Measurements from ENCODE around the gene TRAF7.

The TRAF7 gene

GRCh38 chr16:2161911-2162310, 6.3 kb downstream of the TRAF7 start:
- H3K27ac ChIP-seq (ENCODE audit: low read depth, low read length): no peak overlapping the region
- no peak overlapping the region for H2AFZ ChIP-seq (ENCODE audit: low read depth, low read length, severe bottlenecking)
- H3K4me3 ChIP-seq (ENCODE audit: insufficient read depth, low read length, poor library complexity, severe bottlenecking): no peak overlapping the region
- no peaks in the 10 kb centered on the region for H3K27me3 ChIP-seq (ENCODE audit: low read length)
- no peak overlapping the region for H3K4me2 ChIP-seq (ENCODE audit: low read depth, low read length, poor library complexity, severe bottlenecking)
- peaks cover 73% of the 10 kb centered on the region for H3K79me2 ChIP-seq (ENCODE audit: insufficient read depth, low read length)
- no peaks in the 10 kb centered on the region for H3K9me2 ChIP-seq (replicated peaks; ENCODE audit: insufficient read depth, low read length)
- H3F3A ChIP-seq (ENCODE audit: insufficient read depth): no peaks in the 10 kb centered on the region
- H3K9ac ChIP-seq (ENCODE audit: low read length): no peak overlapping the region
- no peaks in the 10 kb centered on the region for H3K9me3 ChIP-seq (ENCODE audit: insufficient read depth, low read length)
- H3K36me3 ChIP-seq (ENCODE audit: low read length): no peaks in the 10 kb centered on the region
- H4K20me1 ChIP-seq (ENCODE audit: low read depth, low read length): no peaks in the 10 kb centered on the region
- TF ChIP-seq EZH2phosphoT487 (conservative IDR thresholded peaks at IDR 0.05; ENCODE audit: low read length): no peak

DNA sequence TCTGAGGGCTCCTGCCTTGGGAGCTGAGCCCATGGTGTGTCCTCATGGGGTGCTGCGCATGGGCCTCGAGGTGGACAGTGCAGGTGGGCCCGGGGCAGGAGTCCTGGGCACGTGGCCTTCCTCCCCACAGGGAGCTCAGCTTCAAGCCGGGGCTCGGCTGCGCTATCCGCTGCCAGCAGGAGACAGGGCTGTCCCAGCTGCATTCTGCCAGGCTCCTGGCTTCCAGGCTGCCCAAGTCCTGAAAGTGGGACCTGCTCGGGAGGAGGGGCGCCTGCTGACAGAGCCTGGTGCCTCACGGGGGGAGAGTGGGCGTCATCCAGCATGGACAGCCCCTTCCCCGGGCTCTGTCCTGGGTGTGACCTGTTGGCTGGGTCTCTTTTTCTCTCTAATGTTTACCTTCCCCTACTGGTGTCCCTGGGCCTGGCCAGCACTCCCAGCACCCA, 7.1 kb downstream of the TRAF7 start:
- Histone ChIP-seq H2AFZ (ENCODE audit: low read depth, low read length, severe bottlenecking) (no peak overlapping the region), H4K20me1 (ENCODE audit: low read depth, low read length) (no peaks in the 10 kb centered on the region), H3K4me3 (ENCODE audit: insufficient read depth, low read length, poor library complexity, severe bottlenecking) (no peak overlapping the region), H3K27me3 (ENCODE audit: low read length) (no peaks in the 10 kb centered on the region), H3K9me3 (ENCODE audit: insufficient read depth, low read length) (no peaks in the 10 kb centered on the region), H3K79me2 (ENCODE audit: insufficient read depth, low read length) (peaks cover 65% of the 10 kb centered on the region), H3K27ac (ENCODE audit: low read depth, low read length) (no peak overlapping the region), H3K36me3 (ENCODE audit: low read length) (no peaks in the 10 kb centered on the region), H3K9me2 (replicated peaks; ENCODE audit: insufficient read depth, low read length) (no peaks in the 10 kb centered on the region), H3K4me2 (ENCODE audit: low read depth, low read length, poor library complexity, severe bottlenecking) (no peak overlapping the region), H3K9ac (ENCODE audit: low read length) (no peak overlapping the region), H3F3A (ENCODE audit: insufficient read depth) (no peaks in the 10 kb centered on the region)
- TF ChIP-seq, protein P1, sequence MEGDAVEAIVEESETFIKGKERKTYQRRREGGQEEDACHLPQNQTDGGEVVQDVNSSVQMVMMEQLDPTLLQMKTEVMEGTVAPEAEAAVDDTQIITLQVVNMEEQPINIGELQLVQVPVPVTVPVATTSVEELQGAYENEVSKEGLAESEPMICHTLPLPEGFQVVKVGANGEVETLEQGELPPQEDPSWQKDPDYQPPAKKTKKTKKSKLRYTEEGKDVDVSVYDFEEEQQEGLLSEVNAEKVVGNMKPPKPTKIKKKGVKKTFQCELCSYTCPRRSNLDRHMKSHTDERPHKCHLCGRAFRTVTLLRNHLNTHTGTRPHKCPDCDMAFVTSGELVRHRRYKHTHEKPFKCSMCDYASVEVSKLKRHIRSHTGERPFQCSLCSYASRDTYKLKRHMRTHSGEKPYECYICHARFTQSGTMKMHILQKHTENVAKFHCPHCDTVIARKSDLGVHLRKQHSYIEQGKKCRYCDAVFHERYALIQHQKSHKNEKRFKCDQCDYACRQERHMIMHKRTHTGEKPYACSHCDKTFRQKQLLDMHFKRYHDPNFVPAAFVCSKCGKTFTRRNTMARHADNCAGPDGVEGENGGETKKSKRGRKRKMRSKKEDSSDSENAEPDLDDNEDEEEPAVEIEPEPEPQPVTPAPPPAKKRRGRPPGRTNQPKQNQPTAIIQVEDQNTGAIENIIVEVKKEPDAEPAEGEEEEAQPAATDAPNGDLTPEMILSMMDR (IDR thresholded peaks at IDR 0.05; ENCODE audit: insufficient read depth, low read length, poor library complexity, severe bottlenecking): no peak
- TF ChIP-seq EZH2phosphoT487 (conservative IDR thresholded peaks at IDR 0.05; ENCODE audit: low read length): no peak

DNA sequence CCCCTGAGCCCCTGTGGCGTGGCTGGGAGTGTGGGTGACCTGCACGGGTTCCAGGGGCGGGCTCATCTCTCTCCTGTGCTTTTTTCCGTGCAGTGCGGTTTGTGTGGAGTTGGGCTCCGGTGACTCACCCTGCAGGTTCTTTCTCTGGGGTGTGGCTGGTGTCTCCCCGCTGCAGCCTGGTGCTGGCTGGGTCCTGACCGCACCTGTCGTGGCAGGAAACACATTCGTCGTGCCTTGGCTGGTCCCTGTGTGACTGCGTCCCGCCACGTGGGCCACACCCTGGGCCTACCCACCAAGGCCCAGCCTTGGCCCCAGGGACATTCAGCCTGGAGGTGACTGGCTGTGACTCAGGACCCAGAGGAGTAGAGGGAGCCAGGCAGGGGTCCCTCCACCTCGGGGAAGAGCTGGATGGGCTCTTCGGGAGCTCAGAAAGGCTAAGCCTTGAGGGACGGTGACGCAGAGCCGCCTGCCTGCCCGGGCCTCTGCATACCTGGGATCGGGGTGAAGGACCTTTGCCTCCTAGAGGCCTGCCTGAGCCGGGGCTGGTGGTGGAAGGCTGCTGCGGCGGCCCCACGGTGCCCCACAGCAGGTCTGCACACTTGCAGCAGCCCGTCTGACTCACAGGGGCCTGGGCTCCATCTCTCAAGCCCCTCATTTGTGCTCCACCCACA, 7.8 kb downstream of the TRAF7 start:
- TF ChIP-seq EZH2phosphoT487 (conservative IDR thresholded peaks at IDR 0.05; ENCODE audit: low read length): no peak
- TF ChIP-seq, protein P1 (IDR thresholded peaks at IDR 0.05; ENCODE audit: insufficient read depth, low read length, poor library complexity, severe bottlenecking): no peak
- no peak overlapping the region for H3K4me2 ChIP-seq (ENCODE audit: low read depth, low read length, poor library complexity, severe bottlenecking)
- H3K9me3 ChIP-seq (ENCODE audit: insufficient read depth, low read length): no peaks in the 10 kb centered on the region
- H2AFZ ChIP-seq (ENCODE audit: low read depth, low read length, severe bottlenecking): no peak overlapping the region
- no peak overlapping the region for H3K4me3 ChIP-seq (ENCODE audit: insufficient read depth, low read length, poor library complexity, severe bottlenecking)
- no peak overlapping the region for H3K27ac ChIP-seq (ENCODE audit: low read depth, low read length)
- no peaks in the 10 kb centered on the region for H4K20me1 ChIP-seq (ENCODE audit: low read depth, low read length)
- no peak overlapping the region for H3K9ac ChIP-seq (ENCODE audit: low read length)
- no peaks in the 10 kb centered on the region for H3F3A ChIP-seq (ENCODE audit: insufficient read depth)
- no peaks in the 10 kb centered on the region for H3K9me2 ChIP-seq (replicated peaks; ENCODE audit: insufficient read depth, low read length)
- peaks cover 58% of the 10 kb centered on the region for H3K79me2 ChIP-seq (ENCODE audit: insufficient read depth, low read length)
- no peaks in the 10 kb centered on the region for H3K27me3 ChIP-seq (ENCODE audit: low read length)
- H3K36me3 ChIP-seq (ENCODE audit: low read length): no peaks in the 10 kb centered on the region

GRCh38 chr16:2165861-2166260, 10.3 kb downstream of the TRAF7 start:
- no peak overlapping the region for H3K9ac ChIP-seq (ENCODE audit: low read length)
- H4K20me1 ChIP-seq (ENCODE audit: low read depth, low read length): no peaks in the 10 kb centered on the region
- H3K79me2 ChIP-seq (ENCODE audit: insufficient read depth, low read length): peaks cover 35% of the 10 kb centered on the region
- TF ChIP-seq, protein P1 (IDR thresholded peaks at IDR 0.05; ENCODE audit: insufficient read depth, low read length, poor library complexity, severe bottlenecking): no peak
- TF ChIP-seq EZH2phosphoT487 (conservative IDR thresholded peaks at IDR 0.05; ENCODE audit: low read length): no peak
- H3K27me3 ChIP-seq (ENCODE audit: low read length): no peaks in the 10 kb centered on the region
- H3K9me2 ChIP-seq (replicated peaks; ENCODE audit: insufficient read depth, low read length): no peaks in the 10 kb centered on the region
- no peak overlapping the region for H3K4me2 ChIP-seq (ENCODE audit: low read depth, low read length, poor library complexity, severe bottlenecking)
- no peaks in the 10 kb centered on the region for H3F3A ChIP-seq (ENCODE audit: insufficient read depth)
- H2AFZ ChIP-seq (ENCODE audit: low read depth, low read length, severe bottlenecking): no peak overlapping the region
- no peaks in the 10 kb centered on the region for H3K36me3 ChIP-seq (ENCODE audit: low read length)
- H3K4me3 ChIP-seq (ENCODE audit: insufficient read depth, low read length, poor library complexity, severe bottlenecking): no peak overlapping the region
- H3K9me3 ChIP-seq (ENCODE audit: insufficient read depth, low read length): no peaks in the 10 kb centered on the region
- H3K27ac ChIP-seq (ENCODE audit: low read depth, low read length): no peak overlapping the region
